Occipital lobe (tissue), 2 donors: ENCODE measurements around the gene KRT8. TPM values are rescaled to one million over a fixed set of nuclear protein-coding genes. Genes with fewer than 3 reads are reported as not detected.

Experiments used
- DNase-seq: peaks from one replicate; lab custom pipeline; 2025; lab: John Stamatoyannopoulos, UW
- total RNA-seq: library from RNA; depleted of rRNA; stranded (reverse); fragments of >200 nt; gene quantifications from one replicate; pipeline ENCODE4 v1.2.3, GENCODE V29; 2014

Gene KRT8
- total RNA-seq, 1 donor from 2014 or later = not detected

- no peak for DNase-seq
Observed at GRCh38 chr12:52925717-52926595, 21.1 kb upstream of the KRT8 start.

- DNase-seq = no peak
Observed at GRCh38 chr12:52924764-52925716, 20.2 kb upstream of the KRT8 start.

- no peak for DNase-seq
Observed at GRCh38 chr12:52921488-52922165, 16.8 kb upstream of the KRT8 start.

- no peak for DNase-seq
Observed at GRCh38 chr12:52920937-52921336, 16.1 kb upstream of the KRT8 start.

- DNase-seq = no peak
Observed at GRCh38 chr12:52918784-52919183, 13.9 kb upstream of the KRT8 start.

- no peak for DNase-seq
Observed at GRCh38 chr12:52918351-52918750, 13.5 kb upstream of the KRT8 start.

GRCh38 chr12:52917800-52918199 lies 12.9 kb upstream of the KRT8 start:
- DNase-seq = no peak

GRCh38 chr12:52916216-52916615 lies 11.3 kb upstream of the KRT8 start:
- DNase-seq = no peak

- no peak for DNase-seq
Observed at GRCh38 chr12:52915637-52916036, 10.8 kb upstream of the KRT8 start.

- DNase-seq = no peak
Observed at GRCh38 chr12:52914576-52915121, 9.8 kb upstream of the KRT8 start.

- no peak for DNase-seq
Observed at GRCh38 chr12:52913431-52913821, 8.6 kb upstream of the KRT8 start.

GRCh38 chr12:52912711-52913430 lies 8.0 kb upstream of the KRT8 start:
- no peak for DNase-seq

- DNase-seq = no peak
Observed at GRCh38 chr12:52910248-52910883, 5.5 kb upstream of the KRT8 start.

- no peak for DNase-seq
Observed at GRCh38 chr12:52909796-52910195, 4.9 kb upstream of the KRT8 start.

- no peak for DNase-seq
Observed at GRCh38 chr12:52909331-52909730, 4.5 kb upstream of the KRT8 start.

GRCh38 chr12:52907092-52907810 lies 2.4 kb upstream of the KRT8 start:
- no peak for DNase-seq

GRCh38 chr12:52906191-52906601 lies 1.3 kb upstream of the KRT8 start:
- no peak for DNase-seq

- no peak for DNase-seq
Observed at GRCh38 chr12:52903855-52904508, 894 bp downstream of the KRT8 start.

GRCh38 chr12:52903285-52903854 lies 1.5 kb downstream of the KRT8 start:
- DNase-seq = peak; percentile 40
